ENCODE data around the gene FAM24A.
"Not testable (repeated sequence)": the region's sequence is repeated elsewhere in the genome, so short reads cannot be mapped to it uniquely, and the experiment has no call there.

FAM24A gene

DNA sequence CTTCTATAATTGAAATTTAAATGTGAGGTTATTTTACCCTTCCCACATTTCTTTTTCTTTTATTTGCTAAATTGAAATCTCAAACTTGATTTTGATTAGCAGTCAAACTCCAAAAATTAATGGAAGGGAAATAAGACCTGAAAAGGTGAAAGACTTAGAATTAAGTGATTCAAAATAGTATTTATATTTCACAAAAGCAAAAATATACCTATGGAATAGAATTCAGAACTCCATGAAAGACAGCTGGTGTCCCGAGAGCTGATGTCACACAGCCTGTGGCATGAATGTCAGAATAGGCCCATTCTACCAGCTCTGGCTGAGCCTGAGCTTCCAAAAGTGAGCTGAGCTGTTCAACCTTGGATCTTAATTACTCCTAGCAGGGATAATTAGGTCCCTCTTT is at the start of gene FAM24A:
TSS of gene FAM24A (plus strand) at position 301 of the 400 bp plus-strand sequence. CDS start 1,025 bp downstream, outside the sequence.
- DNase-seq (ENCODE audit: low read depth): no peak

DNA sequence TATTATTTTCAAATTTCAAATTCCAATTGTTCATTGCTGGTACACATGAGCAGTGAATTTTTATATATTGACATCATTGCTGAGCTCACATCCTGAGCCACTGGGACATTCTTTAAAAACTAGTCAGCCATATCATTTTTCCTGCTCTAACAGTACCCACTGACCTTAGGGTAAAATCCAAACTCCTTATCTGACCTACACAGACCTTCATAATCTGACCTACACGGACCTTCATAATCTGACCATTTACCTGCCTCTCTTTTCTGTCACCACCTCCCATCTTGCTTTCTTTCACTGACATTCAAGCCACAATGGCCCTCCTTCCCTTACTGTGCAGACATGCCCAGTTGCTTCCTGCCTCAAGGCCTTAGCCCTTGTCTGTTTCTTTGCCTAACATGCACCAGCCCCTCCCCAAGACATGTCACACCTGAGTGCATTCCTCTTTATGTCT is 48.7 kb upstream of the FAM24A start:
- no peak for DNase-seq (ENCODE audit: low read depth)

GRCh38 chr10:122863216-122864193 is 46.9 kb upstream of the FAM24A start:
- no peak for DNase-seq (ENCODE audit: low read depth)

GRCh38 chr10:122864194-122864592 is 46.2 kb upstream of the FAM24A start:
- DNase-seq (ENCODE audit: low read depth): no peak

DNA sequence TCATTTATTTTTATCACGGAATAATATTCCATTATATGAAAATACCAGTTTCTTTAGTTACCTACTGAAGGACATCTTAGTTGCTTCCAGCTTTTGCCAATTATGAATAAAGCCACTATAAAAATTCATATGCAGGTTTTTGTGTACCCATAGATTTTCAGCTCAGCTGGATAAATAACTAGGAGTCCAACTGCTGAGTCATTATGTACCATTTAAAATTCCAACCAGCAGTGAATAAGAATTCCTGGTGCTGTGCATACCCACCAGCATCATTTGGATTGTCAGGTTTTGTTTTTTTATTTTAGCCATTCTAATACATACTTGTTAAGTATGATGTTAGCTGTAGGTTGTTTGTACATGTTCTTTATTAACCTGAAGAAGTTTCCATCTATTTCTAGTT is 45.5 kb upstream of the FAM24A start:
- DNase-seq (ENCODE audit: low read depth): no peak

GRCh38 chr10:122866757-122867482 is 43.5 kb upstream of the FAM24A start:
- DNase-seq (ENCODE audit: low read depth): not testable (repeated sequence)

DNA sequence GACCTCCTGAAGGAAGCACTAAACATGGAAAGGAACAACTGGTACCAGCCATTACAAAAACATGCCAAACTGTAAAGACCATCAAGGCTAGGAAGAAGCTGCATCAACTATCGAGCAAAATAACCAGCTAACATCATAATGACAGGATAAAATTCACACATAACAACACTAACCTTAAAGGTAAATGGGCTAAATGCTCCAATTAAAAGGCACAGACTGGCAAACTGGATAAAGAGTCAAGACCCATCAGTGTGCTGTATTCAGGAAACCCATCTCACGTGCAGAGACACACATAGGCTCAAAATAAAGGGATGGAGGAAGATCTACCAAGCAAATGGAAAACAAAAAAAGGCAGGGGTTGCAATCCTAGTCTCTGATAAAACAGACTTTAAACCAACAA is 41.6 kb upstream of the FAM24A start:
- not testable (repeated sequence) for DNase-seq (ENCODE audit: low read depth)

DNA sequence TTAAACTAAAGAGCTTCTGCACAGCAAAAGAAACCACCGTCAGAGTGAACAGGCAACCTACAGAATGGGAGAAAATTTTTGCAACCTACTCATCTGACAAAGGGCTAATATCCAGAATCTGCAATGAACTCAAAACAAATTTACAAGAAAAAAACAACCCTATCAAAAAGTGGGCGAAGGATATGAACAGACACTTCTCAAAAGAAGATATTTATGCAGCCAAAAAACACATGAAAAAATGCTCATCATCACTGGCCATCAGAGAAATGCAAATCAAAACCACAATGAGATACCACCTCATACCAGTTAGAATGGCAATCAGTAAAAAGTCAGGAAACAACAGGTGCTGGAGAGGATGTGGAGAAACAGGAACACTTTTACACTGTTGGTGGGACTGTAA is 38.5 kb upstream of the FAM24A start:
- not testable (repeated sequence) for DNase-seq (ENCODE audit: low read depth)

DNA sequence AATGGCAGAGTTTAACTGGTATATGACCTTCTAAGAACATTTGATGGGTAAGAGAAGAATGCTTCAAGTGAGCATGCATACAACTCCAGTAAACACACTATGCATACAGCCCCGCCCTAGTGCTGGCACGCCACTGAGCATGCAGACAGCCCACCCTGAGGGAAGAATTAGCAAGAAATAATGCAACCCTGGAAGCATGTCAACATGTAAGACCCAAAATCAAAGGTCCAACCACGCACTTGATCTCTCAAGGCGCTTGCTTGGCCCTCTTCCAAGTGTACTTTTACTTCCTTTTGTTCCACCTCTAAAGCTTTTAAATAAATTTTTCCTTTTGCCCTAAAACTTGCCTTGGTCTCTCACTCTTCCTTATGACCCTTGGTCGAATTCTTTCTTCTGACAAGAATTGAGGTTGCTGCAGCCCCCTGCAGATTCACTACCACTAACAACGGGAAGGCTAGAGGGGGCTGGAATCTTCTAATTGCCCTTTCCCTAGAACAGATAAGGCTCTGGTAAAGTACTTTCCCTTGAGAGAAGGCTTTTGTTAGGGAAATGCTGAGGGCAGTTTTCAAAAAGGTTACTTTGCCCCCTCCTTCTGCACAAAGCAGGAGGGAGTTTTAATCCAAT is 34.5 kb upstream of the FAM24A start:
- DNase-seq (ENCODE audit: low read depth): no peak

GRCh38 chr10:122876467-122876855 is 33.9 kb upstream of the FAM24A start:
- no peak for DNase-seq (ENCODE audit: low read depth)

DNA sequence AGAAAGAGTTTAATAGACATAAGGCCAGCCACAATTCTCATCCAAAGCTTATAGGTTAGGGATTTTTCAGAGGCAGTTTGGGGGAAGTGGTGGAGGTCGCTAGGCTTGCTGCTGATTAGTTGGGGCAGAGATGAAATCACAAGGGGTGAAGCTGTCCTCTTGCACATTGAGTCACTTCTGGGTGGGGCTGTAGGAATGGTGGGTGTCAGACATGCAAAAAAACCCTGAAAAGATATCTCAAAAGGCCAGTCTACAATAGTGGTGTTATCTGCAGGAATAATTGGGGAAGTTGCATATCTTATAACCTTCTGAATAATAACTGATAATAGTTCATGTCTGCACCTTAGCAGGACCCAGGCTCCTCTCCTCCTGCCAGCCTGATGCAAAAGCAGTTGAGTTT is 33.1 kb upstream of the FAM24A start:
- DNase-seq (ENCODE audit: low read depth): no peak

GRCh38 chr10:122878799-122879338 is 31.5 kb upstream of the FAM24A start:
- no peak for DNase-seq (ENCODE audit: low read depth)

DNA sequence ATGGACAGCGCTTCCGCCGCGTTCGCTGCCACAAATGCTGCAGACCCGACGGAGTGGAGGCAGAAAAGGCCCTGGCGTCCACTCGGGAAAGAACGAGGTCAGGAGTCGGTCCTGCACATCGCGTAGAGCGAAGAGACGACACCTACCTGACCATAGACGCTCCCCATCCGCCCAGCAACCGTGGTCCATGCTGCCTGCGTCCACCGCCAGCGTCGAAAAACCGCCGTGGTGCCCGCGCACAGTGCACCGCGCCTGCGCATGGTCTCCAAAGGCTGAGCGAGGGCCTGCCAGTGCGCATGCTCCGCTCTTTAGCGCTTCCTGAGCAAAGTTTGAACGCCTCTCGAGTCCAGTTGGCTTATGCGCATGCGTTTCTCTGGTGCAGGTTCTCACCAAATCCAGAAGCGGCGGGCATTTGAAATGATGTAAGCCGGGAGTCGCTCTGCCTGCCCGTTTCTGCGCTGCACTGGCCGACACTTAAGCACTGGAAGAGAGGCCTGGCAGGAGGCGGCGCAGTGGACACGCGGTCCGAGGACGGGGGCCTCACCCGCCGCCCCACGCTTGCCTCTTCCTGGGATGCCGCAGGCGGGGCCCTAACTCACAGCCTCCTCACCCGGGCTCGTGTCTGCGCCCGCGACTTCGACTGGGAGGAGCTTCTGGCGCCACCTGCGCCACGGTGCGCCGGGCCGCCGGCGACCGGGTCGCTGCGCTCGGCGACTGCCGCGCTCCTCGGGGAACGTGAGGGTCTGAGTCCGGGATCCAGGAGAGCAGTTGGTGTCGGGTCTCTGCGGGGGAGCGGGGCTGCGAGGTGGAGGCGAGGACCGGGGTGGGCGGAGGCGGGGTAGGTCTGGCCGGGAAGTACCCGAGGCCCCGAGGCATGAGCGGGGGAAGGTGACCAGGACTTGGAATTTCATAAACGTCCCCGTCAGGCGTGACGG is 30.8 kb upstream of the FAM24A start, which contains the start of gene FAM24B:
TSS of gene FAM24B (minus strand) at position 243 of the 935 bp plus-strand sequence. CDS start 29,066 bp downstream, outside the sequence.
- peak; percentile 90 for DNase-seq (ENCODE audit: low read depth)

DNA sequence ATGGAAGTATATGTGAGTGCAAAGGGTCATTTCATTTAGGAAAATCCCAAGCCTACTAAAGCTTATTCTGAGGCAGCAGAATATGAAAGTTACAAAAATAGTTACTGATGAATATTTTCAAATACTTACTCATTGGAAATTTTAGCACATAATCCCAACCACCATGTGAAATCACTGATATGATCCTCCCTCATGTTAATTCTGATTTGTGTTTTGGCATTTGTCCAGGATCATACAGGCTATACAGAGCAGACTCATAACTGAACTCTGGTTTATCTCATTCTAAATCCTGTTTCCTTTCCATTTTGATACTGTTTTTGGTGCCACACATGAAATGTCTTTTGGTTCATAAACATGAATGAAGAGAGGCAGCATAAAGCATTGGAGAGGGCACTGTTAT is 27.6 kb upstream of the FAM24A start:
- DNase-seq (ENCODE audit: low read depth): no peak

GRCh38 chr10:122884166-122884565 is 26.2 kb upstream of the FAM24A start:
- no peak for DNase-seq (ENCODE audit: low read depth)

DNA sequence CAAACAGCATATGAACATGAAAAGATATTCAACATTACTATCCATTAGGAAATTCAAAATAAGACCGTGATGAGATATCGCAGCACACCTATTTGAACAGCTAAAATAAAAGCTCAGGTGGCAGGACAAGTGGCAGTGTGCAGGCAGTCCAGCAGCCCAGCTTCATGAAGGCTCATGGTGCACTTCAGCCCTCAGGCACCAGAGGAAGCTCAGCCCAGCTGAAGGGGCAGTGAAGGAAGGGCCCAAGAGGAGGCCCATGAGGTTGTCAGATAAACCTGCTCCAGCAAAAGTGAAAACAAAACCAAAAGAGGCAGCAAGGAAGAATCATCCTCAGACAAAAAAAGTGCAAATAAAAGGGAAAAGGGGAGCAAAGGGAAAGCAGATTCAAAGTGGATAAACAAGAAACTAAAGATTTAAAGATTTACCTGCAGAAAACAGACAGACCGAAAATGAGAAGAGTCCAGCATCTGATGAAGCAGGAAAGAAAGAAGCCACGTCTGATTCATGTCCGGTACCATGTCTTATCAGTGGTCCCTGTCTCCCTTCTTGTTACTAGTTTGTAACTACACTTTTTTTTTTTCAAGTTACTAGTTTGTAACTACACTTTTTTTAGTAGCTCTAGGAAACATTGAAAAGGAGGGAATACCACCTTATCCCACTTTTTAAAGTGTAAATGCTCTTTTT is 16.0 kb upstream of the FAM24A start:
- no peak for DNase-seq (ENCODE audit: low read depth)

GRCh38 chr10:122903861-122904260 is 6.5 kb upstream of the FAM24A start:
- not testable (repeated sequence) for DNase-seq (ENCODE audit: low read depth)

DNA sequence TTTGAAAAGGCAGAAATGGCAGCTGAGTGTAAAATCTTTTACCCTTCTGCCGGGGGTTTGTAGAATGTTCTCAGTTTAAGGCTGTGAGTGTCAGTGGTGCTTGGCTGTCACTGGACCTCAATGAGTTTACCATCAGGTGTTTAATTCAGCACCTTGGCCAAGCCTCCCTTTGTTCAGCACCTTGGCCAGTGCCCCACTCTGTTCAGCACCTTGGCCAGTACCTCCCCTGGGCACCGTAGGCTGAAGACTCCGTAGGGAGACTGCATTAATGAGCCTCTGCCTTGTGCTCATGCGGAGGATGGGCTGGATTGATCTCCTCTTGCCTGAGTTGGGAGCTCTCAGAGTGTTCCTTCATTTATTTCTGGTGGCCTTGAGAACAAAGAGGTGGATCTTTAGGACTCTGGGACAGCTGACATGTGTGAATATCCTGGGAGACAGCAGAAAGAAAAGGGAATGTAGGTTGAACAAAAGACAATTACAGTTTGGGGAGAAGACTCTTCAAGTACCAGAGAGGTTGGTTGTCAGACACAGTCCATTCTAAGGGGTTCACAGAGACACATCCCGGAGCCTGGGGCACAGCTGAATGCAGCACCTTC is 1.6 kb downstream of the FAM24A start:
- DNase-seq (ENCODE audit: low read depth): no peak

- DNase-seq (ENCODE audit: low read depth): no peak
These were observed 5.3 kb downstream of the FAM24A start for GRCh38 chr10:122915700-122916099.

DNA sequence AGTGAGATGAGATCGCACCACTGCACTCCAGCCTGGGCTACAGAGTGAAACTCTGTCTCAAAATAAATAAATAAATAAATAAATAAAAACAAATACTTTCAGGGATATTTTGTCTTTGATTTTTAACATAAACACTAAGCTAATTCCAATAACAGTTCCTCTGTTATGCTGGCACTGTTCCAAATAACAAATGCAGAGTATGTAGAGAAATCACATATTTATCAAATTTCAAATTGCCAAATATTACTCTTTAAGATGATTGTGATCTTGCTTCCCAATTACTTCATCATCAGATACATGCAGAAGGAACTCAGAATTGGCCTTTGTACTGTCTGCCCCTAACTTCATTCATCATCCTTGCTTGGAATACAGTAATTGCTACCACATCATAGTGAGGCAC is 19.7 kb downstream of the FAM24A start:
- no peak for DNase-seq (ENCODE audit: low read depth)
